DMS153 treated with DMSO at 0.1 percent for 48 hours (cell line): ENCODE results near the gene CLTB.

Experiments used
- DNase-seq: peaks from one replicate; lab custom pipeline; 2025; ENCODE audit not compliant: unreplicated experiment; lab: John Stamatoyannopoulos, UW

The CLTB gene

GRCh38 chr5:176383961-176384360 is 32.4 kb downstream of the CLTB start:
- DNase-seq, result no peak

GRCh38 chr5:176383248-176383905 is 33.0 kb downstream of the CLTB start:
- no peak for DNase-seq

- no peak for DNase-seq
Observed at GRCh38 chr5:176382721-176383120, 33.6 kb downstream of the CLTB start.

GRCh38 chr5:176381979-176382378 is 34.4 kb downstream of the CLTB start:
- no peak for DNase-seq

GRCh38 chr5:176381423-176381822 is 34.9 kb downstream of the CLTB start:
- no peak for DNase-seq

GRCh38 chr5:176379881-176380280 is 36.5 kb downstream of the CLTB start:
- no peak for DNase-seq

GRCh38 chr5:176373100-176373818 is 43.1 kb downstream of the CLTB start:
- DNase-seq, result no peak

- DNase-seq, result no peak
Observed at GRCh38 chr5:176371621-176372539, 44.5 kb downstream of the CLTB start.

GRCh38 chr5:176369934-176370711 is 46.2 kb downstream of the CLTB start:
- no peak for DNase-seq

GRCh38 chr5:176368726-176369125 is 47.6 kb downstream of the CLTB start:
- DNase-seq, result no peak

GRCh38 chr5:176366232-176366894 is 50.0 kb downstream of the CLTB start:
- DNase-seq, result no peak

GRCh38 chr5:176365351-176366231 is 50.7 kb downstream of the CLTB start, which contains the start of gene ARL10:
ARL10 (plus strand) TSS chr5:176365487; CDS start chr5:176365564, 77 bp downstream.
- DNase-seq, result no peak

- no peak for DNase-seq
Observed at GRCh38 chr5:176364765-176365350, 51.5 kb downstream of the CLTB start.

- DNase-seq, result no peak
Observed at GRCh38 chr5:176362233-176362490, 54.2 kb downstream of the CLTB start.

- DNase-seq, result peak; percentile 43
Observed at GRCh38 chr5:176361437-176362232, 54.7 kb downstream of the CLTB start, which contains the start of gene KIAA1191. KIAA1191 (minus strand) TSS chr5:176361764; CDS start chr5:176359508, 2,256 bp downstream.

- no peak for DNase-seq
Observed at GRCh38 chr5:176360894-176361436, 55.4 kb downstream of the CLTB start.

GRCh38 chr5:176359658-176360057 is 56.7 kb downstream of the CLTB start:
- DNase-seq, result no peak

GRCh38 chr5:176356179-176356566 is 60.2 kb downstream of the CLTB start:
- DNase-seq, result no peak
